ENCODE results near the gene IPO11.

Gene IPO11

GRCh38 chr5:62550103-62550502 lies 137.5 kb downstream of the IPO11 start:
- TF ChIP-seq TSHZ2 (CRISPR knock-in tag; IDR thresholded peaks at IDR 0.05): no peak
- no peak for TF ChIP-seq TOX (CRISPR knock-in tag; IDR thresholded peaks at IDR 0.05; ENCODE audit: borderline replicate concordance)
- TF ChIP-seq ZC3H10 (CRISPR knock-in tag; IDR thresholded peaks at IDR 0.05): no peak
- no peak for TF ChIP-seq ISL1 (CRISPR knock-in tag; IDR thresholded peaks at IDR 0.05)
- TF ChIP-seq, protein P1, sequence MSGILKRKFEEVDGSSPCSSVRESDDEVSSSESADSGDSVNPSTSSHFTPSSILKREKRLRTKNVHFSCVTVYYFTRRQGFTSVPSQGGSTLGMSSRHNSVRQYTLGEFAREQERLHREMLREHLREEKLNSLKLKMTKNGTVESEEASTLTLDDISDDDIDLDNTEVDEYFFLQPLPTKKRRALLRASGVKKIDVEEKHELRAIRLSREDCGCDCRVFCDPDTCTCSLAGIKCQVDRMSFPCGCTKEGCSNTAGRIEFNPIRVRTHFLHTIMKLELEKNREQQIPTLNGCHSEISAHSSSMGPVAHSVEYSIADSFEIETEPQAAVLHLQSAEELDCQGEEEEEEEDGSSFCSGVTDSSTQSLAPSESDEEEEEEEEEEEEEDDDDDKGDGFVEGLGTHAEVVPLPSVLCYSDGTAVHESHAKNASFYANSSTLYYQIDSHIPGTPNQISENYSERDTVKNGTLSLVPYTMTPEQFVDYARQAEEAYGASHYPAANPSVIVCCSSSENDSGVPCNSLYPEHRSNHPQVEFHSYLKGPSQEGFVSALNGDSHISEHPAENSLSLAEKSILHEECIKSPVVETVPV (CRISPR knock-in tag; IDR thresholded peaks at IDR 0.05): no peak
- TF ChIP-seq OSR1 (CRISPR knock-in tag; IDR thresholded peaks at IDR 0.05): no peak
- no peak for TF ChIP-seq BACH2 (CRISPR knock-in tag; IDR thresholded peaks at IDR 0.05; ENCODE audit: borderline replicate concordance)
- peak; percentile 62; the same call in 1 of the 2 replicates for TF ChIP-seq TCF4 (CRISPR knock-in tag; IDR thresholded peaks at IDR 0.05; ENCODE audit: borderline replicate concordance)
- no peak for TF ChIP-seq SNAI2 (CRISPR knock-in tag; IDR thresholded peaks at IDR 0.05)

GRCh38 chr5:62555930-62556329 lies 143.4 kb downstream of the IPO11 start:
- ATAC-seq: no peak
- TF ChIP-seq ESRRG (CRISPR knock-in tag; IDR thresholded peaks at IDR 0.05) (no peak), ZFP30 (CRISPR knock-in tag; IDR thresholded peaks at IDR 0.05) (no peak), ISL1 (CRISPR knock-in tag; IDR thresholded peaks at IDR 0.05) (peak; percentile 34), CSDC2 (CRISPR knock-in tag; IDR thresholded peaks at IDR 0.05) (no peak), OSR1 (CRISPR knock-in tag; IDR thresholded peaks at IDR 0.05) (no peak), ARNTL (CRISPR knock-in tag; IDR thresholded peaks at IDR 0.05; ENCODE audit: borderline replicate concordance, low read depth) (no peak), ZNF8 (CRISPR knock-in tag; IDR thresholded peaks at IDR 0.05) (no peak)
- TF ChIP-seq, protein P2, sequence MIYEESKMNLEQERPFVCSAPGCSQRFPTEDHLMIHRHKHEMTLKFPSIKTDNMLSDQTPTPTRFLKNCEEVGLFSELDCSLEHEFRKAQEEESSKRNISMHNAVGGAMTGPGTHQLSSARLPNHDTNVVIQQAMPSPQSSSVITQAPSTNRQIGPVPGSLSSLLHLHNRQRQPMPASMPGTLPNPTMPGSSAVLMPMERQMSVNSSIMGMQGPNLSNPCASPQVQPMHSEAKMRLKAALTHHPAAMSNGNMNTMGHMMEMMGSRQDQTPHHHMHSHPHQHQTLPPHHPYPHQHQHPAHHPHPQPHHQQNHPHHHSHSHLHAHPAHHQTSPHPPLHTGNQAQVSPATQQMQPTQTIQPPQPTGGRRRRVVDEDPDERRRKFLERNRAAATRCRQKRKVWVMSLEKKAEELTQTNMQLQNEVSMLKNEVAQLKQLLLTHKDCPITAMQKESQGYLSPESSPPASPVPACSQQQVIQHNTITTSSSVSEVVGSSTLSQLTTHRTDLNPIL (CRISPR knock-in tag; IDR thresholded peaks at IDR 0.05; ENCODE audit: low read depth): no peak

More at GRCh38 chr5:62550103-62550502, 137.5 kb downstream of the IPO11 start:
- ATAC-seq: no peak

- TF ChIP-seq OSR1 (CRISPR knock-in tag; IDR thresholded peaks at IDR 0.05): no peak
- TF ChIP-seq ZFP30 (CRISPR knock-in tag; IDR thresholded peaks at IDR 0.05): no peak
- TF ChIP-seq RARB (CRISPR knock-in tag; IDR thresholded peaks at IDR 0.05): no peak
- no peak for TF ChIP-seq ESRRG (CRISPR knock-in tag; IDR thresholded peaks at IDR 0.05)
- TF ChIP-seq ZNF565 (CRISPR knock-in tag; conservative IDR thresholded peaks at IDR 0.05; ENCODE audit: low read depth): no peak
- no peak for TF ChIP-seq ISL1 (CRISPR knock-in tag; IDR thresholded peaks at IDR 0.05)
- TF ChIP-seq TOX (CRISPR knock-in tag; IDR thresholded peaks at IDR 0.05; ENCODE audit: borderline replicate concordance): no peak
- no peak for TF ChIP-seq SNAI2 (CRISPR knock-in tag; IDR thresholded peaks at IDR 0.05)
- no peak for TF ChIP-seq ZFP3 (CRISPR knock-in tag; IDR thresholded peaks at IDR 0.05)
- no peak for TF ChIP-seq GLIS3 (CRISPR knock-in tag; IDR thresholded peaks at IDR 0.05)
- TF ChIP-seq ZNF70 (CRISPR knock-in tag; IDR thresholded peaks at IDR 0.05): no peak
- TF ChIP-seq, protein P2 (CRISPR knock-in tag; IDR thresholded peaks at IDR 0.05; ENCODE audit: low read depth): no peak
- TF ChIP-seq ZC3H10 (CRISPR knock-in tag; IDR thresholded peaks at IDR 0.05): no peak
- TF ChIP-seq, protein P1 (CRISPR knock-in tag; IDR thresholded peaks at IDR 0.05): no peak
- TF ChIP-seq TCF4 (CRISPR knock-in tag; IDR thresholded peaks at IDR 0.05; ENCODE audit: borderline replicate concordance): no peak
- TF ChIP-seq ZNF8 (CRISPR knock-in tag; IDR thresholded peaks at IDR 0.05): no peak
- ATAC-seq: no peak
These were observed 146.4 kb downstream of the IPO11 start for GRCh38 chr5:62558941-62559340.
